Right atrium auricular region (tissue), 2 donors: Measurements from ENCODE around the gene UGT2B15. TPM values are rescaled to one million over a fixed set of nuclear protein-coding genes. Genes with fewer than 3 reads are reported as not detected.
"Not testable (repeated sequence)": the region's sequence is repeated elsewhere in the genome, so short reads cannot be mapped to it uniquely, and the experiment has no call there.

Source experiments
- DNase-seq: peaks from one replicate; pipeline ENCODE4 v3.0.0-alpha.2; 2019; ENCODE audit warnings: low spot score
- H3K27ac ChIP-seq, 2 donors: fragments of 200-600 bp; sonication (generic); 1 replicate in 1 of 2; 2 replicates in 1 of 2; pipeline ENCODE4 v1.5.1; 2016 to 2019
- H3K27me3 ChIP-seq, 2 donors: fragments of 200-600 bp; sonication (generic); one replicate each; pipeline versions ENCODE4 v1.5.1 to v1.6.0; 2017 to 2019
- H3K36me3 ChIP-seq: fragments of 200-600 bp; sonication (generic); one replicate; pipeline ENCODE4 v1.5.1; 2016
- H3K4me1 ChIP-seq, 2 donors: fragments of 200-600 bp; sonication (generic); one replicate each; pipeline versions ENCODE4 v1.5.1 to v1.6.0; 2017 to 2019
- H3K4me3 ChIP-seq, 2 donors: fragments of 200-600 bp; sonication (generic); 1 replicate in 1 of 2; 2 replicates in 1 of 2; pipeline ENCODE4 v1.5.1; 2017 to 2019; ENCODE audit warnings: mild to moderate bottlenecking in 1 of 2, moderate library complexity in 1 of 2
- H3K9me3 ChIP-seq, 2 donors: fragments of 200-600 bp; sonication (generic); one replicate each; pipeline ENCODE4 v1.5.1; 2019
- total RNA-seq, 2 donors: library from RNA; depleted of rRNA; stranded (reverse); fragments of >200 nt; gene quantifications; one replicate each; pipeline ENCODE4 v1.1.0, GENCODE V29; 2016
- TF ChIP-seq, protein P1 (sequence below), 2 donors: fragments of 200-600 bp; sonication (generic); IDR thresholded peaks; one replicate each; pipeline ENCODE4 v1.5.1; 2019; ENCODE audit warnings: antibody characterized with exemption in 2 of 2

Gene UGT2B15
- total RNA-seq, result not detected

DNA sequence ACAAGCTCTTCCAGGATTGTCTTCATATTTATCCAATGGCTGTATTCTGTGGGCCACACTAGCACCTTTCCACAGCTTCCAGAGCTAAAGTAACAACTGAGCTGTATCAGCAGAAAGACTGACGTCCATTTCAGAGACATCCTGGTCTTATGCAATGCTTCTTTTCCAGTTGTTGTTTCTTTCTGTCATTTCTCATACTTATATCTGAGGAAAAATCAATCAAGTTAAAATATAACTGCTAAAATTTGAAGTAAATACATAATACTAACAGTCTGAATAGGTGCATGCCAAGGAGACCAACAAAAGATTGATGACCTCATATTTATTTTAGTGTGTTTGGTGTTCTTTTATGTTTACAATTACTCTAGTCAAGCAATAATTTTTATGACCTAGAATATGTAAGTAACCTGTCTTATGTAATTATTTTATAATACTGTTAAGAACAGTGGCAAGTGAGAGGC is at the start of gene UGT2B15:
TSS of gene UGT2B15 (minus strand) at position 174 of the 461 bp plus-strand sequence. CDS start at position 140, 34 bp downstream.
- not testable (repeated sequence) for H3K27ac ChIP-seq, H3K9me3 ChIP-seq, H3K4me3 ChIP-seq, H3K4me1 ChIP-seq, DNase-seq, H3K27me3 ChIP-seq, H3K36me3 ChIP-seq

DNA sequence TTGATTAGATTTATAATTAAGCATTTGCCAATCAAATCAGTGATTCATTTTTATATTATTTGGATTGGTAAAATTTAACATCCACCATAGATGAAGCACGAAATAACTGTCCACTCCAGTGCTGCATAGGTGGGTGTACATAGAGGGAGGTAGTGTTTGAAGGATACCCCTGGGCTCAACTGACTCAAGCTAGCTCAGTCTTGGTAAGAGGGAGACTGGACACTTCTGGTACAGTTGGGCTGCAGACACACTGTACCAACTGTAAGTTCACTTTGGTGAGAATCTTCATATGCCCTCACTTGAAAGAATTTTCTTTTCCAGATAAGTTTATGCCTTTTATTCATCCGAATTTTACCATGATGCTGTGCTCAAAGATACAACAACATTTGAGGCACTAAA is 48.6 kb upstream of the UGT2B15 start:
- TF ChIP-seq, protein P1, sequence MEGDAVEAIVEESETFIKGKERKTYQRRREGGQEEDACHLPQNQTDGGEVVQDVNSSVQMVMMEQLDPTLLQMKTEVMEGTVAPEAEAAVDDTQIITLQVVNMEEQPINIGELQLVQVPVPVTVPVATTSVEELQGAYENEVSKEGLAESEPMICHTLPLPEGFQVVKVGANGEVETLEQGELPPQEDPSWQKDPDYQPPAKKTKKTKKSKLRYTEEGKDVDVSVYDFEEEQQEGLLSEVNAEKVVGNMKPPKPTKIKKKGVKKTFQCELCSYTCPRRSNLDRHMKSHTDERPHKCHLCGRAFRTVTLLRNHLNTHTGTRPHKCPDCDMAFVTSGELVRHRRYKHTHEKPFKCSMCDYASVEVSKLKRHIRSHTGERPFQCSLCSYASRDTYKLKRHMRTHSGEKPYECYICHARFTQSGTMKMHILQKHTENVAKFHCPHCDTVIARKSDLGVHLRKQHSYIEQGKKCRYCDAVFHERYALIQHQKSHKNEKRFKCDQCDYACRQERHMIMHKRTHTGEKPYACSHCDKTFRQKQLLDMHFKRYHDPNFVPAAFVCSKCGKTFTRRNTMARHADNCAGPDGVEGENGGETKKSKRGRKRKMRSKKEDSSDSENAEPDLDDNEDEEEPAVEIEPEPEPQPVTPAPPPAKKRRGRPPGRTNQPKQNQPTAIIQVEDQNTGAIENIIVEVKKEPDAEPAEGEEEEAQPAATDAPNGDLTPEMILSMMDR (IDR thresholded peaks at IDR 0.05), result no peak

DNA sequence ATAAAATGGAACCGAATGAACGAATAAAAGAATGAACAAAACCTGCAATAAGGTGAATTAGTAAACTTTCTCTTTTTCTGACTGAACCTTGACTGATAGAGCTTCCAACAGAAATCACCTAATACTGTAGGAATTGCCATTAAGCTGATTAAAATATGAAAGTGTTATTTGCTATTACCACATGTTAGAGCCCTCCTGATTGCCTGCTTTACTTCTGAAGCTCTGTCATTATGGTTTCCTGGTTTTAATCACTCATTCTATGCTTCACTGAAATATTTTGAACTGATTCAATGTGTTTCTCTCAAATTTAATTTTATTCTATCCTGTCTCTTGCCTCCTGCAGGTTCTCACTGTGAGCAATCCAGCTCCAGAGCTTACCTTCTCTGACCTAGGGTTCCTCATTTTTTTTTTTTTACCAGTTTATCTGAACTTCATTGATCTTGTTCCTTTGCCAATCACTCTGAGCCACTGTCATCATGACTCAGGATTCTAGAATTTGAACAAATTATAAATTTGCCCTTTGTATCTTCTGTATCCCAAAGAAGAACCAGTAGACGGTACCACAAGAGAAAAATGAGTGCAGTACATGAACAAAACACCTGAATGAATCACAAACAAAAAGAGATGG is 48.1 kb upstream of the UGT2B15 start:
- H3K4me3 ChIP-seq, result no peak overlapping the region
- DNase-seq, result no peak
- H3K27ac ChIP-seq, result no peak overlapping the region
- H3K27me3 ChIP-seq, result no peaks in the 10 kb centered on the region
- no peaks in the 10 kb centered on the region for H3K9me3 ChIP-seq
- no peaks in the 10 kb centered on the region for H3K4me1 ChIP-seq
- TF ChIP-seq, protein P1 (IDR thresholded peaks at IDR 0.05), result no peak
- no peaks in the 10 kb centered on the region for H3K36me3 ChIP-seq

More for the DNA sequence above, 48.6 kb upstream of the UGT2B15 start:
- Histone ChIP-seq H3K4me3 (no peak overlapping the region), H3K9me3 (no peaks in the 10 kb centered on the region), H3K27ac (no peak overlapping the region), H3K36me3 (no peaks in the 10 kb centered on the region), H3K27me3 (no peaks in the 10 kb centered on the region), H3K4me1 (no peaks in the 10 kb centered on the region)
- DNase-seq, result no peak

DNA sequence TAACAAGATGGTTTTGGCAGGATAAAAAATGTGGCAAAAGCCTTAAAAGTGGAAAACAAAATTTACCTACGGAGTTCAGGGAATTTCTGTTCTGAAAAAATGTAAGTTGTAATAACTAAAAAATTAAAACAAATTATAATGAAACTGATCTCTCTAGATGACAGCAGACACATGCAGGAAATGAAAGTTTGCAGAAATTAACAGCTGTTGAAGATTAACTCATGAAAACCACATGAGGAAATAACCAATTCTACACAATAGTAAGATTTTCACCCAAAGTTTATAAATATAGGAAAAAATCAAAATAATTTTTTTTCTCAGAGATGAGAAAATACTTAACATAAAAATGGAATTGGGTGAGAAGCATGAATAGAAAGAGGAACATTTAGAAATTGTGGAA is 47.5 kb upstream of the UGT2B15 start:
- no peaks in the 10 kb centered on the region for H3K4me1 ChIP-seq
- no peak overlapping the region for H3K27ac ChIP-seq
- no peak for DNase-seq
- TF ChIP-seq, protein P1 (IDR thresholded peaks at IDR 0.05), result no peak
- H3K9me3 ChIP-seq, result no peaks in the 10 kb centered on the region
- H3K4me3 ChIP-seq, result no peak overlapping the region
- no peaks in the 10 kb centered on the region for H3K27me3 ChIP-seq
- H3K36me3 ChIP-seq, result no peaks in the 10 kb centered on the region

DNA sequence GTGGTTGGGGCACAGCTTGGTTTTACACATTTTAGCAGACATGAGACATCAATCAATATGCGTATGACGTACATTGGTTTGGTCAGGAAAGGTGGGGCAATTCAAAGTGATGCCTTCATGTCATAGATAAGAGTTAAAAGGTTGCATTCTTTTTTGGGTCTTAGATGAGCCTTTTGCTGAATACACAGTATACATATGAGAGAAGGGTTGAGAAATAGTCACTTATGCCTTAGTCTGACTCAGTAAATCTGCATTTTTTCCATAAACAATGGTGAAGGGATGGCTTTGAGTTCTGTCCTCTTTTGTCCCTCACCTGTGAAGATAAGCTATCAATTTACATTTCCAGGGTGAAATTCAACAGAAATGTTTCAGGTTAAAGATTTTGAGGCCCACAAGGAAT is 43.9 kb upstream of the UGT2B15 start:
- Histone ChIP-seq H3K27me3 (no peaks in the 10 kb centered on the region), H3K9me3 (no peaks in the 10 kb centered on the region), H3K27ac (no peak overlapping the region), H3K4me1 (no peaks in the 10 kb centered on the region), H3K36me3 (no peaks in the 10 kb centered on the region), H3K4me3 (no peak overlapping the region)
- DNase-seq, result no peak
- TF ChIP-seq, protein P1 (IDR thresholded peaks at IDR 0.05), result no peak

DNA sequence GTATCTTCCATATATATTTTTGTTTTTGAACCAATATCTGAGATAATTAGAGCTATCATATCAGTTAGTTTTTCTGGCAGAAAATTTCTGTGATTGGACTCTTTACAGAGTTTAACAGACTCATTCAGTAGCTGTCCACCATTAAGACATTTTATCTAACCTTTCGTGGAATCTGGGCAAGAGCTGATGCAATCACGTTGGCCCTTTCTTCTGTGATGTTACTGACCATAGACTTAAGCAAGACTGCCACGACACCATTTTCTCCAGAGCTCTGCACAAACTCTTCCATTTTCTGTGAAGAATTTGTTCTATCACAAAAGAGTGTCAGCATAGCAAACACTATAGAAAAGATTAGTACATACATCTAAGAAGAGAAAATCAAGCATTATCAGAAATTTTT is 41.8 kb upstream of the UGT2B15 start:
- no peak for DNase-seq
- H3K27ac ChIP-seq, result no peak overlapping the region
- H3K4me1 ChIP-seq, result no peaks in the 10 kb centered on the region
- H3K27me3 ChIP-seq, result no peaks in the 10 kb centered on the region
- H3K36me3 ChIP-seq, result no peaks in the 10 kb centered on the region
- H3K4me3 ChIP-seq, result no peak overlapping the region
- H3K9me3 ChIP-seq, result no peaks in the 10 kb centered on the region
- TF ChIP-seq, protein P1 (IDR thresholded peaks at IDR 0.05), result no peak
